Measurements from ENCODE around the gene FASTKD2. TPM values are rescaled to one million over a fixed set of nuclear protein-coding genes. Genes with fewer than 3 reads are reported as not detected.

FASTKD2 gene
- total and polyA plus RNA-seq, 2 of the 8 experiments (the other 6 are each of a cell fraction or from before 2014, with no cell fraction given) = 35.7 to 38.5 TPM

- H3K4me1 ChIP-seq (replicated peaks in 1 of 4; ENCODE audit: control insufficient read depth in 3 of 4, insufficient read depth in 4 of 4, low read length in 3 of 4) = no peaks in the 10 kb centered on the region
- TF ChIP-seq POLR2AphosphoS5 (IDR thresholded peaks at IDR 0.05; ENCODE audit: low read depth, low read length) (no peak), EP300 (IDR thresholded peaks at IDR 0.05; ENCODE audit: borderline replicate concordance in 1 of 2, low read depth in 2 of 2, low read length in 2 of 2) (no peak), CREB1 (IDR thresholded peaks at IDR 0.05) (no peak), MAX (IDR thresholded peaks at IDR 0.05) (no peak), JUN (IDR thresholded peaks at IDR 0.05; ENCODE audit: low read depth, low read length) (no peak), TAF7 (optimal IDR thresholded peaks at IDR 0.05; ENCODE audit: borderline replicate concordance, low read depth, low read length) (no peak), BACH1 (IDR thresholded peaks at IDR 0.05; ENCODE audit: low read length) (no peak), SIN3A (conservative IDR thresholded peaks at IDR 0.05 in 1 of 2, IDR thresholded peaks at IDR 0.05 in 1 of 2; ENCODE audit: low read depth in 1 of 2, low read length in 2 of 2) (no peak), SUZ12 (IDR thresholded peaks at IDR 0.05; ENCODE audit: low read length) (no peak), USF2 (IDR thresholded peaks at IDR 0.05; ENCODE audit: low read length) (no peak), GABPA (IDR thresholded peaks at IDR 0.05; ENCODE audit: borderline replicate concordance, insufficient read depth, low read length) (no peak), CHD2 (IDR thresholded peaks at IDR 0.05; ENCODE audit: low read length) (no peak), TBP (IDR thresholded peaks at IDR 0.05; ENCODE audit: low read depth, low read length) (no peak), KDM5A (IDR thresholded peaks at IDR 0.05; ENCODE audit: low read length) (no peak)
- no peak overlapping the region for H3K9ac ChIP-seq (replicated peaks in 1 of 4; ENCODE audit: extremely low read depth in 1 of 4, low read depth in 3 of 4, low read length in 3 of 4)
- no peaks in the 10 kb centered on the region for H3K23me2 ChIP-seq (ENCODE audit: low read depth, low read length)
- no peak overlapping the region for H2AFZ ChIP-seq (ENCODE audit: low read length)
- FAIRE-seq = no peak
- no peak overlapping the region for H3K4ac ChIP-seq (replicated peaks; ENCODE audit: insufficient read length, low read depth, low read length)
- H4K5ac ChIP-seq (ENCODE audit: insufficient read length, low read depth, low read length) = no peak overlapping the region
- no peak overlapping the region for H3K4me3 ChIP-seq (ENCODE audit: extremely low read depth in 1 of 4, insufficient read depth in 2 of 4, low read depth in 3 of 4, low read length in 4 of 4)
- no peak for DNase-seq (ENCODE audit: low read depth in 1 of 2, low spot score in 2 of 2)
- no peak overlapping the region for H2BK15ac ChIP-seq (ENCODE audit: low read length)
- ChIA-PET POLR2A (ENCODE audit: partially characterized antibody) (no interaction called here), CTCF (ENCODE audit: partially characterized antibody) (interaction anchor here (0.8 to 1.4 kb wide), 3 partner anchors 15 to 68 kb away, joined by 3 to 4 read pairs (median 4); partner anchors contain the start of gene DYTN)
- H4K8ac ChIP-seq (ENCODE audit: extremely low read depth, insufficient read depth, low read length) = no peak overlapping the region
- no peak overlapping the region for H3K14ac ChIP-seq (ENCODE audit: insufficient read length)
- no peaks in the 10 kb centered on the region for H4K20me1 ChIP-seq (replicated peaks in 1 of 2; ENCODE audit: control insufficient read depth in 1 of 2, insufficient read depth in 2 of 2, low read length in 2 of 2)
- no peak overlapping the region for H2BK20ac ChIP-seq (ENCODE audit: low read length)
- H3K27ac ChIP-seq (ENCODE audit: low read depth, low read length) = no peak overlapping the region
- no peak overlapping the region for H2BK5ac ChIP-seq (ENCODE audit: low read depth, low read length)
- no peak overlapping the region for H3K23ac ChIP-seq (ENCODE audit: insufficient read length)
- H2AK5ac ChIP-seq (ENCODE audit: low read depth, low read length) = no peak overlapping the region
- H3K4me2 ChIP-seq (ENCODE audit: insufficient read depth in 1 of 2, low read depth in 2 of 2, low read length in 2 of 2) = no peak overlapping the region
- no peaks in the 10 kb centered on the region for H3K9me3 ChIP-seq (ENCODE audit: insufficient read depth in 2 of 2, low read depth in 1 of 2, low read length in 1 of 2)
- no peak overlapping the region for H4K91ac ChIP-seq (replicated peaks; ENCODE audit: insufficient read length, low read length)
- no peaks in the 10 kb centered on the region for H3K79me2 ChIP-seq (ENCODE audit: control insufficient read depth in 1 of 2, insufficient read depth in 2 of 2, low read length in 2 of 2)
- H2BK12ac ChIP-seq (ENCODE audit: low read depth, low read length) = no peak overlapping the region
- no peak overlapping the region for H3K18ac ChIP-seq (ENCODE audit: extremely low read depth, low read length)
- no peak overlapping the region for H3K56ac ChIP-seq (replicated peaks; ENCODE audit: insufficient read length, low read depth, low read length)
- H3K36me3 ChIP-seq (ENCODE audit: control insufficient read depth in 2 of 4, insufficient read depth in 4 of 4, low read length in 3 of 4) = no peaks in the 10 kb centered on the region
- H3K79me1 ChIP-seq (ENCODE audit: low read depth, low read length) = no peaks in the 10 kb centered on the region
- H3K27me3 ChIP-seq (replicated peaks in 1 of 4; ENCODE audit: control insufficient read depth in 3 of 4, extremely low read depth in 1 of 4, insufficient read depth in 3 of 4, low read length in 3 of 4) = no peaks in the 10 kb centered on the region
- H2BK120ac ChIP-seq (replicated peaks; ENCODE audit: low read depth, low read length) = no peak overlapping the region
- 84% methylated on average over 2 of the region's 2 CpGs; no CpG with 5 or more reads in 1 of the 2 experiments for WGBS, 2 experiments (ENCODE audit: extremely low coverage in 1 of 2, insufficient coverage in 1 of 2, insufficient read length in 1 of 2, insufficient replicate concordance in 2 of 2, low coverage in 1 of 2, low lambda C conversion rate in 2 of 2, missing lambda C conversion rate in 1 of 2)
Measured at GRCh38 chr2:206733341-206733740, 32.1 kb upstream of the FASTKD2 start.

All from H1 (cell line).